ENCODE data around the gene ST7. TPM values are rescaled to one million over a fixed set of nuclear protein-coding genes. Genes with fewer than 3 reads are reported as not detected.

ST7 gene
- total and polyA plus RNA-seq, 2 donors (not counting 1 experiment from before 2014, with no cell fraction given), result 2.3 to 4.6 TPM

GRCh38 chr7:117096942-117097341, 143.6 kb downstream of the ST7 start:
- TF ChIP-seq EZH2 (IDR thresholded peaks at IDR 0.05; ENCODE audit: borderline replicate concordance, insufficient read depth, low read depth, low read length, poor library complexity, severe bottlenecking), result no peak
- TF ChIP-seq, protein P1, sequence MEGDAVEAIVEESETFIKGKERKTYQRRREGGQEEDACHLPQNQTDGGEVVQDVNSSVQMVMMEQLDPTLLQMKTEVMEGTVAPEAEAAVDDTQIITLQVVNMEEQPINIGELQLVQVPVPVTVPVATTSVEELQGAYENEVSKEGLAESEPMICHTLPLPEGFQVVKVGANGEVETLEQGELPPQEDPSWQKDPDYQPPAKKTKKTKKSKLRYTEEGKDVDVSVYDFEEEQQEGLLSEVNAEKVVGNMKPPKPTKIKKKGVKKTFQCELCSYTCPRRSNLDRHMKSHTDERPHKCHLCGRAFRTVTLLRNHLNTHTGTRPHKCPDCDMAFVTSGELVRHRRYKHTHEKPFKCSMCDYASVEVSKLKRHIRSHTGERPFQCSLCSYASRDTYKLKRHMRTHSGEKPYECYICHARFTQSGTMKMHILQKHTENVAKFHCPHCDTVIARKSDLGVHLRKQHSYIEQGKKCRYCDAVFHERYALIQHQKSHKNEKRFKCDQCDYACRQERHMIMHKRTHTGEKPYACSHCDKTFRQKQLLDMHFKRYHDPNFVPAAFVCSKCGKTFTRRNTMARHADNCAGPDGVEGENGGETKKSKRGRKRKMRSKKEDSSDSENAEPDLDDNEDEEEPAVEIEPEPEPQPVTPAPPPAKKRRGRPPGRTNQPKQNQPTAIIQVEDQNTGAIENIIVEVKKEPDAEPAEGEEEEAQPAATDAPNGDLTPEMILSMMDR (IDR thresholded peaks at IDR 0.05), result no peak
- Mint-ChIP-seq H3K9me3 (ENCODE audit: insufficient read depth) (no peaks in the 10 kb centered on the region), H3K4me3 (no peak overlapping the region), H3K27me3 (no peaks in the 10 kb centered on the region), H3K27ac (no peak overlapping the region), H3K4me1 (no peaks in the 10 kb centered on the region)
- no peak for DNase-seq
- CTCF ChIA-PET, result interaction anchor here (1.2 kb wide), 1 partner anchor 25 kb away, joined by 4 read pairs; no protein-coding TSS in a partner anchor
- Histone ChIP-seq H3K4me2 (replicated peaks; ENCODE audit: low read depth, low read length, poor library complexity, severe bottlenecking) (no peak overlapping the region), H2AFZ (ENCODE audit: insufficient read depth, low read depth, low read length, poor library complexity, severe bottlenecking) (no peak overlapping the region), H3K9ac (ENCODE audit: low read length) (no peak overlapping the region), H3K9me3 (ENCODE audit: control extremely low read depth in 1 of 3, control insufficient read depth in 2 of 3, insufficient read depth in 1 of 3, low read length in 2 of 3) (no peaks in the 10 kb centered on the region), H3K27ac (ENCODE audit: low read length in 2 of 2) (no peak overlapping the region), H3K36me3 (replicated peaks in 1 of 2; ENCODE audit: control extremely low read depth in 1 of 2, control insufficient read depth in 1 of 2, extremely low read depth in 1 of 2, insufficient read depth in 2 of 2, low read length in 1 of 2) (no peaks in the 10 kb centered on the region), H3K4me1 (ENCODE audit: control insufficient read depth in 2 of 2, insufficient read depth in 2 of 2, low read length in 2 of 2) (no peaks in the 10 kb centered on the region), H3K27me3 (replicated peaks in 1 of 4; ENCODE audit: control extremely low read depth in 1 of 4, control insufficient read depth in 3 of 4, insufficient read depth in 4 of 4, low read length in 3 of 4) (no peaks in the 10 kb centered on the region), H3K79me2 (ENCODE audit: control insufficient read depth, insufficient read depth, low read length) (no peaks in the 10 kb centered on the region), H3K4me3 (ENCODE audit: control extremely low read depth in 1 of 5, extremely low read depth in 1 of 5, insufficient read depth in 1 of 5, low read depth in 2 of 5, low read length in 4 of 5) (no peak overlapping the region), H4K20me1 (ENCODE audit: control insufficient read depth, insufficient read depth, low read length, poor library complexity, severe bottlenecking) (no peaks in the 10 kb centered on the region)
- POLR2A ChIA-PET, result no interaction called here
- no peak for ATAC-seq (ENCODE audit: low read depth)
- intact Hi-C loops (cut with micrococcal nuclease), result no loop called here

- Mint-ChIP-seq H3K4me3 (no peak overlapping the region), H3K4me1 (no peaks in the 10 kb centered on the region), H3K9me3 (ENCODE audit: insufficient read depth) (no peaks in the 10 kb centered on the region), H3K27me3 (no peaks in the 10 kb centered on the region), H3K27ac (no peak overlapping the region)
- Histone ChIP-seq H3K27ac (ENCODE audit: low read length in 2 of 2) (no peak overlapping the region), H4K20me1 (ENCODE audit: control insufficient read depth, insufficient read depth, low read length, poor library complexity, severe bottlenecking) (no peaks in the 10 kb centered on the region), H3K4me1 (ENCODE audit: control insufficient read depth in 2 of 2, insufficient read depth in 2 of 2, low read length in 2 of 2) (no peaks in the 10 kb centered on the region), H2AFZ (ENCODE audit: insufficient read depth, low read depth, low read length, poor library complexity, severe bottlenecking) (no peak overlapping the region), H3K79me2 (ENCODE audit: control insufficient read depth, insufficient read depth, low read length) (no peaks in the 10 kb centered on the region), H3K4me3 (ENCODE audit: control extremely low read depth in 1 of 5, extremely low read depth in 1 of 5, insufficient read depth in 1 of 5, low read depth in 2 of 5, low read length in 4 of 5) (no peak overlapping the region), H3K9me3 (ENCODE audit: control extremely low read depth in 1 of 3, control insufficient read depth in 2 of 3, insufficient read depth in 1 of 3, low read length in 2 of 3) (no peaks in the 10 kb centered on the region), H3K4me2 (replicated peaks; ENCODE audit: low read depth, low read length, poor library complexity, severe bottlenecking) (no peak overlapping the region), H3K36me3 (replicated peaks in 1 of 2; ENCODE audit: control extremely low read depth in 1 of 2, control insufficient read depth in 1 of 2, extremely low read depth in 1 of 2, insufficient read depth in 2 of 2, low read length in 1 of 2) (no peaks in the 10 kb centered on the region), H3K9ac (ENCODE audit: low read length) (no peak overlapping the region), H3K27me3 (replicated peaks in 1 of 4; ENCODE audit: control extremely low read depth in 1 of 4, control insufficient read depth in 3 of 4, insufficient read depth in 4 of 4, low read length in 3 of 4) (no peaks in the 10 kb centered on the region)
- no peak for TF ChIP-seq EZH2 (IDR thresholded peaks at IDR 0.05; ENCODE audit: borderline replicate concordance, insufficient read depth, low read depth, low read length, poor library complexity, severe bottlenecking)
- TF ChIP-seq, protein P1 (IDR thresholded peaks at IDR 0.05), result no peak
- no peak for ATAC-seq (ENCODE audit: low read depth)
- WGBS (ENCODE audit: insufficient coverage), result 100% methylated on average over 1 of the region's 5 CpGs
- DNase-seq, result no peak
- POLR2A ChIA-PET, result no interaction called here
- intact Hi-C loops (cut with micrococcal nuclease), result no loop called here
- CTCF ChIA-PET, result no interaction called here
Observed at GRCh38 chr7:117097860-117098259, 144.6 kb downstream of the ST7 start.
